ENCODE results near the gene ZC3H12D. TPM values are rescaled to one million over a fixed set of nuclear protein-coding genes. Genes with fewer than 3 reads are reported as not detected.

ZC3H12D gene
- total and polyA plus RNA-seq, 2 of the 8 experiments (the other 6 are each of a cell fraction or from before 2014, with no cell fraction given), result 0.05 to 0.07 TPM

DNA sequence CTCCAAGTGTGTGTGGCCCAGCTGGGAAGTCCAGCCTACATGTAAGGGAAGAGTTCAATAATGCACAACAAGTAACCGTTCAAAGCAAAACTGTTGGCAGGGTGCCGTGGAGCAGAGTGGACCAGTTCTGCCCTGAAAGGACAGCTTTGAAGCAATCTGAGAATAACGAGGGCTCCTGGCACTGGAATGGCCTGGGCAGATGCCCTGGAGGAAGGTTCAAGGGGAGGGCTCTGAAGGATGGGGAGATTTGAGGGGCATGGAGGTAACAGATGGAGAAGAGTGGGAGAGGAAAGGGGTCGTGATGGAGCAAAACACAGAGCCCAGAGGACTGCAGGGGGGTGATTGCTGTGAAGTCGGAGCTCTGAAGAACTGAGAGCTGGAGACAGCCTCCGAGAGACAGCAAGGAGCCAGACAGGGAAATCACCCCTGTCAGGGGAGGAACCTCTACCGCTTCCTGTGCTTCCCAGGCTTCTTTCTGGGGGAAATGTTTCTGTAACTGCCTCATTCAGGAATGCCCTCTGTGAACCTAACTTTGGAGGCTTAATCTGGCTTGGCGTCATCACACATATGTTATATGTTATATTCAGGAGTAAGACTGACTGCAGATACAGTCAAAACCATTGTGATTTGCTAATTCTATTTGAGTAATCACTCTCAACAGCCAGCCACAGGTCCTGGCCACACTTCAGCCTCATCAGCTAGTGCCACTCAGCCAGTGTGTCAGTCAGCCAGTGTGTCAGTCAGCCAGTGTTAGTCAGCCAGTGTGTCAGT is 41.2 kb downstream of the ZC3H12D start:
- Histone ChIP-seq H3K27ac (ENCODE audit: low read depth, low read length) (no peak overlapping the region), H4K91ac (replicated peaks; ENCODE audit: insufficient read length, low read length) (no peak overlapping the region), H2BK120ac (replicated peaks; ENCODE audit: low read depth, low read length) (no peak overlapping the region), H4K8ac (ENCODE audit: extremely low read depth, insufficient read depth, low read length) (no peak overlapping the region), H3K23ac (ENCODE audit: insufficient read length) (no peak overlapping the region), H3K4me1 (replicated peaks in 1 of 4; ENCODE audit: control insufficient read depth in 3 of 4, insufficient read depth in 4 of 4, low read length in 3 of 4) (no peaks in the 10 kb centered on the region), H2AFZ (ENCODE audit: low read length) (no peak overlapping the region), H3K18ac (ENCODE audit: extremely low read depth, low read length) (no peak overlapping the region), H4K5ac (ENCODE audit: insufficient read length, low read depth, low read length) (no peak overlapping the region), H2BK12ac (ENCODE audit: low read depth, low read length) (no peak overlapping the region), H2BK5ac (ENCODE audit: low read depth, low read length) (no peak overlapping the region), H3K4me3 (ENCODE audit: extremely low read depth in 1 of 4, insufficient read depth in 2 of 4, low read depth in 3 of 4, low read length in 4 of 4) (no peak overlapping the region), H2AK5ac (ENCODE audit: low read depth, low read length) (no peak overlapping the region), H3K23me2 (ENCODE audit: low read depth, low read length) (no peaks in the 10 kb centered on the region), H3K9ac (replicated peaks in 1 of 4; ENCODE audit: extremely low read depth in 1 of 4, low read depth in 3 of 4, low read length in 3 of 4) (no peak overlapping the region), H4K20me1 (replicated peaks in 1 of 2; ENCODE audit: control insufficient read depth in 1 of 2, insufficient read depth in 2 of 2, low read length in 2 of 2) (no peaks in the 10 kb centered on the region), H2BK20ac (ENCODE audit: low read length) (no peak overlapping the region), H3K14ac (ENCODE audit: insufficient read length) (no peak overlapping the region), H3K27me3 (replicated peaks in 1 of 4; ENCODE audit: control insufficient read depth in 3 of 4, extremely low read depth in 1 of 4, insufficient read depth in 3 of 4, low read length in 3 of 4) (no peaks in the 10 kb centered on the region), H3K36me3 (ENCODE audit: control insufficient read depth in 2 of 4, insufficient read depth in 4 of 4, low read length in 3 of 4) (no peaks in the 10 kb centered on the region), H3K4ac (replicated peaks; ENCODE audit: insufficient read length, low read depth, low read length) (no peak overlapping the region), H3K79me2 (ENCODE audit: control insufficient read depth in 1 of 2, insufficient read depth in 2 of 2, low read length in 2 of 2) (no peaks in the 10 kb centered on the region), H3K4me2 (ENCODE audit: insufficient read depth in 1 of 2, low read depth in 2 of 2, low read length in 2 of 2) (no peak overlapping the region), H2BK15ac (ENCODE audit: low read length) (no peak overlapping the region), H3K56ac (replicated peaks; ENCODE audit: insufficient read length, low read depth, low read length) (no peak overlapping the region), H3K9me3 (ENCODE audit: insufficient read depth in 2 of 2, low read depth in 1 of 2, low read length in 1 of 2) (no peaks in the 10 kb centered on the region; a peak in 2 of 4 replicates), H3K79me1 (ENCODE audit: low read depth, low read length) (no peaks in the 10 kb centered on the region)
- FAIRE-seq, result no peak
- POLR2A ChIA-PET (ENCODE audit: partially characterized antibody), result no interaction called here
- CTCF ChIA-PET (ENCODE audit: partially characterized antibody), result interaction anchor here (1.2 to 1.4 kb wide), 2 partner anchors 9 to 12 kb away, joined by 3 to 14 read pairs; no protein-coding TSS in a partner anchor
- WGBS, 2 experiments (ENCODE audit: extremely low coverage in 1 of 2, insufficient coverage in 1 of 2, insufficient read length in 1 of 2, insufficient replicate concordance in 2 of 2, low coverage in 1 of 2, low lambda C conversion rate in 2 of 2, missing lambda C conversion rate in 1 of 2), result 90% methylated on average over 8 of the region's 8 CpGs; no CpG with 5 or more reads in 1 of the 2 experiments
- DNase-seq (ENCODE audit: low read depth in 1 of 2, low spot score in 2 of 2), result no peak
- TF ChIP-seq EGR1 (IDR thresholded peaks at IDR 0.05; ENCODE audit: borderline replicate concordance, low read depth, low read length), result no peak
- TF ChIP-seq CREB1 (IDR thresholded peaks at IDR 0.05), result no peak
- TF ChIP-seq POU5F1 (IDR thresholded peaks at IDR 0.05; ENCODE audit: low read depth, low read length), result no peak
- TF ChIP-seq, protein P1, sequence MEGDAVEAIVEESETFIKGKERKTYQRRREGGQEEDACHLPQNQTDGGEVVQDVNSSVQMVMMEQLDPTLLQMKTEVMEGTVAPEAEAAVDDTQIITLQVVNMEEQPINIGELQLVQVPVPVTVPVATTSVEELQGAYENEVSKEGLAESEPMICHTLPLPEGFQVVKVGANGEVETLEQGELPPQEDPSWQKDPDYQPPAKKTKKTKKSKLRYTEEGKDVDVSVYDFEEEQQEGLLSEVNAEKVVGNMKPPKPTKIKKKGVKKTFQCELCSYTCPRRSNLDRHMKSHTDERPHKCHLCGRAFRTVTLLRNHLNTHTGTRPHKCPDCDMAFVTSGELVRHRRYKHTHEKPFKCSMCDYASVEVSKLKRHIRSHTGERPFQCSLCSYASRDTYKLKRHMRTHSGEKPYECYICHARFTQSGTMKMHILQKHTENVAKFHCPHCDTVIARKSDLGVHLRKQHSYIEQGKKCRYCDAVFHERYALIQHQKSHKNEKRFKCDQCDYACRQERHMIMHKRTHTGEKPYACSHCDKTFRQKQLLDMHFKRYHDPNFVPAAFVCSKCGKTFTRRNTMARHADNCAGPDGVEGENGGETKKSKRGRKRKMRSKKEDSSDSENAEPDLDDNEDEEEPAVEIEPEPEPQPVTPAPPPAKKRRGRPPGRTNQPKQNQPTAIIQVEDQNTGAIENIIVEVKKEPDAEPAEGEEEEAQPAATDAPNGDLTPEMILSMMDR (IDR thresholded peaks at IDR 0.05; ENCODE audit: control extremely low read depth in 1 of 3, insufficient read depth in 1 of 3, low read depth in 1 of 3, low read length in 3 of 3), result no peak
- no peak for TF ChIP-seq NANOG (IDR thresholded peaks at IDR 0.05; ENCODE audit: insufficient read depth, low read depth, low read length, poor library complexity, severe bottlenecking)
- TF ChIP-seq CBX8 (IDR thresholded peaks at IDR 0.05; ENCODE audit: borderline replicate concordance, low read depth, low read length), result no peak
- TF ChIP-seq, protein P2, sequence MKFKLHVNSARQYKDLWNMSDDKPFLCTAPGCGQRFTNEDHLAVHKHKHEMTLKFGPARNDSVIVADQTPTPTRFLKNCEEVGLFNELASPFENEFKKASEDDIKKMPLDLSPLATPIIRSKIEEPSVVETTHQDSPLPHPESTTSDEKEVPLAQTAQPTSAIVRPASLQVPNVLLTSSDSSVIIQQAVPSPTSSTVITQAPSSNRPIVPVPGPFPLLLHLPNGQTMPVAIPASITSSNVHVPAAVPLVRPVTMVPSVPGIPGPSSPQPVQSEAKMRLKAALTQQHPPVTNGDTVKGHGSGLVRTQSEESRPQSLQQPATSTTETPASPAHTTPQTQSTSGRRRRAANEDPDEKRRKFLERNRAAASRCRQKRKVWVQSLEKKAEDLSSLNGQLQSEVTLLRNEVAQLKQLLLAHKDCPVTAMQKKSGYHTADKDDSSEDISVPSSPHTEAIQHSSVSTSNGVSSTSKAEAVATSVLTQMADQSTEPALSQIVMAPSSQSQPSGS (IDR thresholded peaks at IDR 0.05; ENCODE audit: low read length), result no peak
- TF ChIP-seq EP300 (IDR thresholded peaks at IDR 0.05; ENCODE audit: borderline replicate concordance in 1 of 2, low read depth in 2 of 2, low read length in 2 of 2), result no peak
